ENCODE measurements around the gene FLYWCH1. TPM values are rescaled to one million over a fixed set of nuclear protein-coding genes. Genes with fewer than 3 reads are reported as not detected.

Gene FLYWCH1
- total and polyA plus RNA-seq, 2 of the 8 experiments (the other 6 are each of a cell fraction or from before 2014, with no cell fraction given) = 12.4 to 23.5 TPM

DNA sequence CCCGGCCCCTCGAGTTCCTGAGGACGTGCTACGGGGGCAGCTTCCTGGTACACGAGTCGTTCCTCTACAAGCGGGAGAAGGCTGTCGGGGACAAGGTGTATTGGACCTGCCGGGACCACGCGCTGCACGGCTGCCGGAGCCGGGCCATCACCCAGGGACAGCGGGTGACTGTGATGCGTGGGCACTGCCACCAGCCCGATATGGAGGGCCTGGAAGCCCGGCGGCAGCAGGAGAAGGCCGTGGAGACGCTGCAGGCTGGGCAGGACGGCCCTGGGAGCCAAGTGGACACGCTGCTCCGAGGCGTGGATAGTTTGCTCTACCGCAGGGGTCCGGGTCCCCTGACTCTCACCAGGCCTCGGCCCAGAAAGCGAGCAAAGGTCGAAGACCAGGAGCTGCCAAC, 21.4 kb downstream of the FLYWCH1 start (continued):
- TF ChIP-seq, protein P1, sequence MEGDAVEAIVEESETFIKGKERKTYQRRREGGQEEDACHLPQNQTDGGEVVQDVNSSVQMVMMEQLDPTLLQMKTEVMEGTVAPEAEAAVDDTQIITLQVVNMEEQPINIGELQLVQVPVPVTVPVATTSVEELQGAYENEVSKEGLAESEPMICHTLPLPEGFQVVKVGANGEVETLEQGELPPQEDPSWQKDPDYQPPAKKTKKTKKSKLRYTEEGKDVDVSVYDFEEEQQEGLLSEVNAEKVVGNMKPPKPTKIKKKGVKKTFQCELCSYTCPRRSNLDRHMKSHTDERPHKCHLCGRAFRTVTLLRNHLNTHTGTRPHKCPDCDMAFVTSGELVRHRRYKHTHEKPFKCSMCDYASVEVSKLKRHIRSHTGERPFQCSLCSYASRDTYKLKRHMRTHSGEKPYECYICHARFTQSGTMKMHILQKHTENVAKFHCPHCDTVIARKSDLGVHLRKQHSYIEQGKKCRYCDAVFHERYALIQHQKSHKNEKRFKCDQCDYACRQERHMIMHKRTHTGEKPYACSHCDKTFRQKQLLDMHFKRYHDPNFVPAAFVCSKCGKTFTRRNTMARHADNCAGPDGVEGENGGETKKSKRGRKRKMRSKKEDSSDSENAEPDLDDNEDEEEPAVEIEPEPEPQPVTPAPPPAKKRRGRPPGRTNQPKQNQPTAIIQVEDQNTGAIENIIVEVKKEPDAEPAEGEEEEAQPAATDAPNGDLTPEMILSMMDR (IDR thresholded peaks at IDR 0.05; ENCODE audit: control extremely low read depth in 1 of 3, insufficient read depth in 1 of 3, low read depth in 1 of 3, low read length in 3 of 3) = no peak
- TF ChIP-seq ASH2L (IDR thresholded peaks at IDR 0.05; ENCODE audit: low read length) (no peak), TBP (IDR thresholded peaks at IDR 0.05; ENCODE audit: low read depth, low read length) (no peak), EZH2 (IDR thresholded peaks at IDR 0.05; ENCODE audit: low read depth, low read length, severe bottlenecking) (no peak)
- TF ChIP-seq, protein P2, sequence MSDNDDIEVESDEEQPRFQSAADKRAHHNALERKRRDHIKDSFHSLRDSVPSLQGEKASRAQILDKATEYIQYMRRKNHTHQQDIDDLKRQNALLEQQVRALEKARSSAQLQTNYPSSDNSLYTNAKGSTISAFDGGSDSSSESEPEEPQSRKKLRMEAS (IDR thresholded peaks at IDR 0.05) = no peak

Measured in H1 (cell line).